HL-60 (cell line): ENCODE data around the gene TTC21A.

ENCODE experiments used
- DNase-seq, 2 experiments: peaks; one replicate each; pipeline ENCODE4 v3.0.0-alpha.2; 2010 to 2020; ENCODE audit warnings: low read depth in 1 of 2, low spot score in 1 of 2
- H3K27ac ChIP-seq: fragments of 250-450 bp; sonication (Bioruptor Pico); replicated peaks from 2 replicates; pipeline ENCODE4 v1.5.1; 2020; ENCODE audit warnings: mild to moderate bottlenecking, moderate library complexity
- H3K27me3 ChIP-seq: fragments of 250-450 bp; sonication (Bioruptor Pico); 2 replicates; pipeline ENCODE4 v1.5.1; 2021; ENCODE audit warnings: mild to moderate bottlenecking, moderate library complexity; ENCODE audit not compliant: insufficient read depth, poor library complexity, severe bottlenecking
- H3K4me3 ChIP-seq: replicated peaks from 2 replicates; pipeline ENCODE4 v1.5.1; 2011; ENCODE audit warnings: mild to moderate bottlenecking, control low read depth, low read length; ENCODE audit not compliant: insufficient read depth
- CTCF ChIP-seq: IDR thresholded peaks from one replicate; pipeline ENCODE4 v1.5.1; 2011; ENCODE audit warnings: low read length, control low read depth, inconsistent platforms; ENCODE audit not compliant: insufficient read depth
- GABPA ChIP-seq: IDR thresholded peaks from 2 replicates; pipeline ENCODE4 v1.6.1; 2012; ENCODE audit warnings: low read depth
- POLR2AphosphoS5 ChIP-seq: IDR thresholded peaks from 2 replicates; pipeline ENCODE4 v1.6.1; 2012; ENCODE audit warnings: low read depth
- REST ChIP-seq: IDR thresholded peaks from 2 replicates; pipeline ENCODE4 v1.6.1; 2012; ENCODE audit warnings: low read depth; ENCODE audit not compliant: insufficient replicate concordance
- SPI1 ChIP-seq: IDR thresholded peaks from 2 replicates; pipeline ENCODE4 v1.6.1; 2012; ENCODE audit warnings: low read depth, mild to moderate bottlenecking, borderline replicate concordance

Gene TTC21A

GRCh38 chr3:39122813-39123212 lies 15.3 kb downstream of the TTC21A start:
- TF ChIP-seq REST, result no peak
- TF ChIP-seq CTCF, result no peak
- TF ChIP-seq GABPA, result no peak
- Histone ChIP-seq H3K27ac (no peak overlapping the region), H3K27me3 (no peaks in the 10 kb centered on the region), H3K4me3 (no peak overlapping the region)
- no peak for DNase-seq

DNA sequence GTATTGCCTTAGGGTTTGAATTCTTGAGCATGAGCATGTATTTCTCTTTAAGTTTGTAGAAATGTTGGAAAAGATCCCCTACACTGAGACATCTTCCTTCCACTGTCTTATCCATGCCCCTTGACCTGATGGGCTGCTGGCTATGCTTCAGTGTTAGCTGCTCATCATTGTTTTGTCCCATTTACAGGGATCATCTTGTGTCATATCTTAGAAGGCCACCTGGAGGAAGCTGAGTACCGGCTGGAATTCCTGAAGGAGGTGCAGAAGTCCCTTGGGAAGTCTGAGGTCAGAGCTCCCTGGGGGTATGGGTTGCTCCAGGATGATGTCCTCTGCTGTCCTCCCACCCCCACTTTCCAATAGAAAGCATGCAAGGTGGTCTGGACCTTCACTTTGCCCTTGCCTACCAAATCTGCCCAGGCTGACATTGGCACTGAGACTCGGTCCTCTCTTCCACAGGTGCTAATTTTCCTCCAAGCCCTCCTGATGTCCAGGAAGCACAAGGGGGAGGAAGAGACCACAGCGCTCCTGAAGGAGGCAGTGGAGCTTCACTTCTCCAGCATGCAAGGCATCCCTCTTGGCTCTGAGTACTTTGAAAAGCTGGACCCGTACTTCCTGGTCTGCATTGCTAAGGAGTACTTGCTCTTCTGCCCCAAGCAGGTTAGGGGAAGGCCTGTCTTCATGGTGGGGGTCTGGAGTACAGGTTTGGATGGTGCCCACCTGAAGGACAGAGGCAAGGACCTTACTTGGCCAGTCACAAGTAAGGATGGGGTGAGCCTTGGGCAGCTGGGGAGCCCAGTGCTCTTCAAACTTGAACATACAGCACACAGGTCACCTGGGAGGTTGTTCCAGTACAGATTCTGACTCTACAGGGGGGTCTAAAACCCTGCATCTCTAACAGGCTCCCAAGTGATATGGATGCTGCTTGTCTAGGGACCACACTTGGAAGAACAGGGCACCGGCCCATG lies 17.7 kb downstream of the TTC21A start:
- Histone ChIP-seq H3K27ac (no peak overlapping the region), H3K27me3 (no peaks in the 10 kb centered on the region), H3K4me3 (no peak overlapping the region)
- DNase-seq, result no peak
- TF ChIP-seq REST, result no peak
- TF ChIP-seq GABPA, result no peak
- no peak for TF ChIP-seq POLR2AphosphoS5
- no peak for TF ChIP-seq CTCF
- no peak for TF ChIP-seq SPI1

DNA sequence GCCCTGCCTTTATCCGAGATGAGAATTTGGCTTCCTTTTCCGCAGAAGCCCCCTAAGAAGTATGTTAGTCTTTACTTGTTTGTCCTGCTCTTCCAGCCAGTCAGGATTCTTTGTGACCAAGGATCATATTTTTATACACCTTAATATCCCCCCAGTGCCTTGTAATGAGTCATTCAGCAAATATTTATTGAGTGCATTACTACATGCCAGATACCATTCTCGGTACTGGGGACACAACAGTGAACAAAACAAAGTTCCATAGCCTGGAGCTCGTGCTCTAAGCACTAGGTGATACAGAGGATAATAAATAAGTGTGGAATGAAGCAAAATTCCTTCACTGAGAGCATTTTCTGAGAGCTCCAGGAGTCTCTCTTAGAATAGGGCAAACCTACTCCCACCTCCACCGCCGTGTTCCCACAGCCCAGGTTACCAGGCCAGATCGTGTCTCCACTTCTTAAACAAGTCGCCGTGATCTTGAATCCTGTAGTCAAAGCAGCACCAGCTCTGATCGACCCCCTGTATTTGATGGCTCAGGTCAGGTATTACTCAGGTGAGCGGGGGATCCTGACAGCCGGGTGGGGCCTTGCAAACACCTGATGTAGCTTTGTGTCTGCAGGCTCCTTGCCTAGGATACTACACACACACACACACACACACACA lies 18.5 kb downstream of the TTC21A start:
- DNase-seq, result no peak
- H3K27me3 ChIP-seq, result no peaks in the 10 kb centered on the region
- TF ChIP-seq GABPA (no peak), POLR2AphosphoS5 (no peak), CTCF (no peak), SPI1 (no peak), REST (no peak)
- no peak overlapping the region for H3K4me3 ChIP-seq
- H3K27ac ChIP-seq, result no peak overlapping the region
